Cerebellar nuclear complex (tissue), 1 donor: ENCODE results near the gene DYSF.
"Not testable (repeated sequence)": the region's sequence is repeated elsewhere in the genome, so short reads cannot be mapped to it uniquely, and the experiment has no call there.

Source experiments
- DNase-seq, 2 experiments: peaks; one replicate each; lab custom pipeline; 2025; lab: John Stamatoyannopoulos, UW

Gene DYSF

GRCh38 chr2:71453404-71454220 is at the start of gene DYSF:
Gene DYSF (plus strand): TSS chr2:71453561.
- no peak for DNase-seq

DNA sequence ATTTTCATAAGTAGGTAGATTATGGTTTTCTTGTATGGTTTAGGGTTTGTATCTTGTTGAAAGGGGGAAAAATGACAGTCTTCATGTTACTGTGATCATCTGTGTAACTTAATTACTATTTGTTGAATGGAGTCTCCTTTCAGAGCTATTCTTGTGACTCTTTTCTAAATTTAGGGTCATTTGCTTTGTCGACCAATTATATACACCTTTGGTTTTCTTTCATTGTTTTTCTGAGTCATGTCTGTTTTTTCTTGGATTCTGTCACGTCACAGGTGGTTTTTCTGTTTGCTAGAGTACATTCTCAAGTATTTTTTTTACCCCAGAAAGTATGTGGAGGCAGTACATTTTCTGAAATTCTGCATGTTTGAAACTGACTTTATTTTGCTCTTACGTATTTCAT is 43.8 kb upstream of the DYSF start:
- no peak for DNase-seq

- no peak for DNase-seq
These were observed 42.7 kb upstream of the DYSF start for GRCh38 chr2:71410696-71411095.

DNA sequence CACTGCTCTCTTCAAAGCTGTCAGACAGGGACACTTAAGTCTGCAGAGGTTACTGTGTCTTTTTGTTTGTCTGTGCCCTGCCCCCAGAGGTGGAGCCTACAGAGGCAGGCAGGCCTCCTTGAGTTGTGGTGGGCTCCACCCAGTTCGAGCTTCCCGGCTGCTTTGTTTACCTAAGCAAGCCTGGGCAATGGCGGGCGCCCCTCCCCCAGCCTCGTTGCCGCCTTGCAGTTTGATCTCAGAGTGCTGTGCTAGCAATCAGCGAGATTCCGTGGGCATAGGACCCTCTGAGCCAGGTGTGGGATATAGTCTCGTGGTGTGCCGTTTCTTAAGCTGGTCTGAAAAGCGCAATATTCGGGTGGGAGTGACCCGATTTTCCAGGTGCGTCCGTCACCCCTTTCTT is 36.5 kb upstream of the DYSF start:
- DNase-seq = not testable (repeated sequence)

GRCh38 chr2:71417300-71418202 is 35.8 kb upstream of the DYSF start:
- DNase-seq = no peak

DNA sequence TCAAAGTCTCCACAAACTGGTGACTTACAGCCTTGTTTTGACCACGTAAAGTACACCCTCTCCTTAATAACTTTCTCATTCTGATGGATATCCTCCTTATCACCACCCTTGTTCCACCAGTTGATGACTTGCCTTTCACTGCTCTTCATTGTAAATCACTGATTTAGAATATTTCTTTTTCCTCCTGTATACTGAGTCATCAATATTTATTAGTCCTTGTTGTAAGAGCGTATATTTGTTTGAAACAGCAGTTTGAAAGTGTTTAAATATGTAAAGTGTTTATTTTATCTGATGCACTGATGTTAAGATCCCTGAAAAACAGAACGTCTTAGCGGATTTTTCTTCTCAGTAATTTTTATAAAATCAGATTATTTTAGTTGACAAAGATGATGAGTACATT is 34.2 kb upstream of the DYSF start:
- DNase-seq = no peak

DNA sequence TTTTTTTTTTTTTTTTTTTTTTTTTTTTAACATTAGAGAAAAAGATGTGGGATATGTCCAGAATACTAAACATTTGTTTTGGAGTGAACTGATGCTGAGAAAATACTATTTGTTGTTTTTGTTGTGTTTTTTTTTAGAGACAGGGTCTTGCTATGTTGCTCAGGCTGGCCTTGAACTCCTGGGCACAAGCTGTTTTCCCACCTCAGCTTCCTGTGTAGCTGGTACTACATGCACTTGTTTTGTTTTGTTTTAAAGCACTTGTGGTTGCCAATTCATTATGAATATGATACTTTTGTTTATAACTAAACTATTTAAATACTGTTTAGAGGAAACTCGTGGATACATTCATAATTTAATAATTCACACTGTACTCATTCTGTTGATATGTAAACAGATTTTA is 33.4 kb upstream of the DYSF start:
- DNase-seq = no peak

DNA sequence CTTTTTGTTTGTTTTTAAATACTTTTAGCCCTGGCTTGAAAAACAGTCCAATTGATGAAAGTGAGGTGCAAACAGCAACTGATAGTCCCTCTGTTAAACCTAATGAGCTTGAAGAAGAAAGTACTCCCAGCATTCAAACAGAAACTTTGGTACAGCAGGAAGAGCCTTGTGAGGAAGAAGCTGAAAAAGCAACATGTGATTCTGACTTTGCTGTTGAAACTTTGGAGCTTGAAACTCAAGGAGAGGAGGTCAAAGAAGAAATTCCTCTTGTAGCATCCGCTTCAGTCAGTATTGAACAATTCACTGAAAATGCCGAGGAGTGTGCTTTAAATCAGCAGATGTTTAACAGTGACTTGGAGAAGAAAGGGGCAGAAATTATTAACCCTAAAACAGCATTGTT is 30.6 kb upstream of the DYSF start:
- DNase-seq = no peak

- DNase-seq = no peak
These were observed 29.4 kb upstream of the DYSF start for GRCh38 chr2:71423817-71424420.

- no peak for DNase-seq
These were observed 26.6 kb upstream of the DYSF start for GRCh38 chr2:71426721-71427120.

DNA sequence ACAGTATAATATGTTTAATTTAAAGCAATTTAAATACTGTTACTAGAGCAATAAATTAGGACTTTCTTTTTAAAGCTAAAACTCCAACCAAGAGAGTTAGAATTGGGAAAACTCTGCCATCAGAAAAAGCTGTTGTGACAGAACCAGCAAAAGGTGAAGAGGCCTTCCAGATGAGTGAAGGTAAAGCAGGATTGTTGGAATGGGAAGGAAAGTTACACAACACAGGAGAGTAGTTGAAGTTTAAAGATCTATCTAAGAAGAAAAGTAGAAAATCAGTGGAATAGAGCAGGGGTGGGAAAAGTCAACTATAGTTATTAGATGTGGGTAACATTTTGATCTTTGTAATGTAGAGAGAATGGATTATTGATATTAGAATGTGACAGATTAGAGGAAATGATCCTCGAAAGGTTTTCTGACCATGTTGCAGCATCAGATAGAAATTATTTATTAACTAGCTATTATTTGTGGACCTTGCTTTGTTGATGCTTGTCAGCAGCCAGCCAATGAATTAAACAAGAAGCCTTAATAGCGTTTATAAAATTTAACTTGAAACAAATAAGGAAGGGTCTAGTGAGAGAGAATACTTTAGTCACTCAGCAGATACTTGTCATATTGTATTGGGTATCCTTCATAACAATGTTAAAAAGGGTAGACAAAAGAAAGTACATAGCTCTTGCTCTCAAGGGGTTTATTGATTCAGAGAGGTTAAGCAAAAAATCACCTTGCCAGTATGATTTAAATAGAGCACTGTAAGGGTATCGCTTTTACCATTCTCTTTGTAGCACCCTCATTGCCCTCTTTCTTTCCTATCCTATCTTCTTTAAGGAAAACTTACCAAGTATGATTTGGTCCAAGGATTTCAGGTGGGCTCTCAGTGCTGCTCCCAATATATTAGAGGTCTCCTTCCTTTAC is 24.6 kb upstream of the DYSF start:
- no peak for DNase-seq

DNA sequence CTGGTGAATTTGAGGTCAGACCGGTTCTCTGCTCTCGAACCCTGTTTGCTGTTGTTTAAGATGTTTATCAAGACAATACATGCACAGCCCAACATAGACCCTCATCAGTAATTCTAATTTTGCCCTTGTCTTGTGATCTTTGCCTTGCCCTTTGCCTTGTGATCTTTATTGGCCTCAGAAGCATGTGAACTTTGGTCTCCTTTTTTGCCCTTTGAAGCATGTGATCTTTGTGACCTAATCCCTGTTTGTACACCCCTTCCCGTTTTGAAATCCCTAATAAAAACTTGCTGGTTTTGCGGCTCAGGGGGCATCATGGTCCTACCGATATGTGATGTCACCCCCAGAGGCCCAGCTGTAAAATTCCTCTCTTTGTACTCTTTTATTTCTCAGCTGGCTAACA is 8.2 kb upstream of the DYSF start:
- DNase-seq = not testable (repeated sequence)

DNA sequence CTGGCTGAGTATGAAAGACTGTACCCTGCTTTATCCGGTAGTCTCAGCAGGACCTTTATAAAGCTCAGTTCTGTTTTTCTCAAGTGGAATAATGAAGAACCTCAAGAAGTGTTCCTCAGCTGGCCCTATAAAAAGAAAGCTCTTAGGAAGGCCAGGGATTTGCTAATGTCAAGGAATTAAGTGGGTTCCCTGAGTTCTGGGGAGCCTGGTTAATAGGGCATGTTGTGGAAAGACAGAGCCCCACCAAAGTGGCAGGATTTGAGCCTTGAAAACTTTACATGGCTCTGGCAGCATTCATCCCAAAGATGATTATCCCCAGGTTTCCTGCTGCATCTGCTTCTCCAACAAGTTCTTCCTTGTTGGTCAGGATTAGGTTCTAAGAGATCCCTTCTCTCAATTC is 6.9 kb upstream of the DYSF start:
- no peak for DNase-seq

DNA sequence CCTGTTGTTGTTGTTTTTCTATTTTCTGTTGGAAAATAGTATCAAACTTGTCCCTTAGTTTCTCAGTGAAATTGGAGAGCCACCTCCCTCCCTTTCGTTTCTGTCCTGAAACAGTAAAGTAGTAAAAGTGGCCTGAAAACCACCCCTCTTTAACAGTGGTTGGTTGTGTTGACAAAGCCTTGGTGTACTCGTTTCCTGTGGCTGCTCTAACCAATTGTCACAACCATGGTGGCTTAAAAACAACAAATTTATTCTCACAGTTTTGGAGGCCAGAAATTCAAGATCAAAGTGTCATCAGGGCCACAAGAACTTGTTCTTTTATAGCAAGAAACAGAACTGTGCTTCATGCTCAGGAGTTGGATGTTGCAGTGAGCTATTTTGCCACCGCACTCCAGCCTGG is 4.0 kb upstream of the DYSF start:
- DNase-seq = no peak

GRCh38 chr2:71451705-71452104 is 1.7 kb upstream of the DYSF start:
- DNase-seq = no peak

DNA sequence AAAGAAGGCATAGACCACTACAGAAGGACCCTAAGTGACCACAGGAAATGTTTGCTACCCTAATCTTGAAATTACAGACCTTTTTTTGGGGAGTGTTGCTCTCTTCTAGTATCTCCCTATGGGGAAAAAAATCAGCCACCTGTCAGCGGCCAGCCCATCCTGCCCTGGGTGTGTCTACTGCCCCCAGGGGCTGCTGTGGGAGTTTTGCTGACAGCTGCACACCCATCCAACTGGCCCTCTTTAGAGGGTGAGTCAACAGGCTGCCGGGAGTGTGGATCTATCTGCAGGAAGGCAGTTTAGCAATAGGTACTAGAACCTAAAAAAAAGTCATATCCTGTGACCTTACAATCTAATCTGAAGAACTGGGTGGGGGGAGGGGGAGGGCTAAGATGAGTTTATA is 796 bp upstream of the DYSF start:
- no peak for DNase-seq

DNA sequence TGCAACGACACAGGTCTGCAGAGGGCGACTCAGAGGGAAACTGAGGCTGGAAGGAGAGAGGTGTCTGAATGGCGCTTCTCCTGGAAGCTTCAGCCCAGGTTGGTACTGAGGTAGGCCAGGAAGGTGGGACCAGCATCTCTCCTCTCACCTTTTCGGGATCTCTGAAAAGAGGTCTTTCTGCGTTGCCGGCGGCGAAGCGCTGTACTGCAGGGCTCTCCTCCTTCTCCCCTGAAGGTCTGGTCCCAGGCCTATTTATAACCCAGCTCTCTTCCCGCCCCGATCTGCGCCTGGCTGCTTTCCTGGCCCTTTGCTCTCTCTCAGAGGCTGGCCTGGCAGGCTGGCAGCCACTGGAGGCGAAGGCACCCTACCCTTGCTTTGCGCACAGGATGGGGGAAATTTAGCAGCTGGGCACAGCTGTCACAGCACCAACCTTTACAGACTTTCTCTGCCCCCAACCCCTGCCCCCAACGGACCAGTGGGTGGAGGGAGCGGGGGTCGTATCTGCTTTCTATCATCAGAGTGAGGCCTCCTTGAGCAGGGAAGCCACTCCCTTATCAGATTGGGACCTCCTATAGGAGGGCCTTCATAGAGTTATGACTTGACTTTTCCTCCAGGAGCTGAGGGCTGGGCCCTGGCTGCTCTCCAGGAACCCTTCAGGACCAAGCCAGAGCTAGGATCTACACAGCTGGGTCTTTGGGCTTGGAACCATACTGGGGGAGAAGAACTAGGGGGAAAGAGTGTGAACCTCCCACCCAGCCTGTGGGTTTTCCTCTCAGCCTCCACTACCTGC is 1.1 kb downstream of the DYSF start:
- no peak for DNase-seq

- DNase-seq = no peak
These were observed 1.8 kb downstream of the DYSF start for GRCh38 chr2:71455011-71455740.

GRCh38 chr2:71455741-71456569 is 2.6 kb downstream of the DYSF start:
- no peak for DNase-seq
